ENCODE measurements around the gene MAML2.

GRCh38 chr11:96321091-96321490 lies 21.9 kb downstream of the MAML2 start:
- TF ChIP-seq CTCF (IDR thresholded peaks at IDR 0.05) (no peak), EP300 (IDR thresholded peaks at IDR 0.05) (no peak), POLR2AphosphoS5 (IDR thresholded peaks at IDR 0.05) (no peak)
